CD4-positive, CD25-positive, alpha-beta regulatory T cell (primary cell): ENCODE measurements around the gene ANTXRL. TPM values are rescaled to one million over a fixed set of nuclear protein-coding genes. Genes with fewer than 3 reads are reported as not detected.

Experiments used
- ATAC-seq, 2 donors: fragments of 150-1000 bp; cut with Tn5 transposase; one replicate each; pipeline ENCODE4 v1.10.0; 2021; ENCODE audit warnings: low read depth in 2 of 2, moderate number of reproducible peaks in 2 of 2, moderate library complexity in 1 of 2
- DNase-seq, 3 donors: peaks; one replicate each; pipeline versions ENCODE4 v3.0.0 to v3.0.0-alpha.2; 2012 to 2022; ENCODE audit warnings: mixed read lengths in 1 of 3
- H3K27ac ChIP-seq: one replicate; pipeline ENCODE4 v1.7.0; 2013; ENCODE audit warnings: mild to moderate bottlenecking, low read length; ENCODE audit not compliant: insufficient read depth, poor library complexity, severe bottlenecking
- H3K27me3 ChIP-seq: one replicate; pipeline ENCODE4 v1.7.0; 2013; ENCODE audit warnings: low read length; ENCODE audit not compliant: control insufficient read depth, insufficient read depth
- H3K36me3 ChIP-seq: one replicate; pipeline ENCODE4 v1.7.0; 2013; ENCODE audit warnings: mild to moderate bottlenecking, low read length, moderate library complexity; ENCODE audit not compliant: control insufficient read depth, insufficient read depth
- H3K4me1 ChIP-seq: 2 replicates; pipeline ENCODE4 v1.7.0; 2013; ENCODE audit warnings: mild to moderate bottlenecking, low read length; ENCODE audit not compliant: insufficient read depth, control insufficient read depth, poor library complexity, severe bottlenecking
- H3K4me3 ChIP-seq: one replicate; pipeline ENCODE4 v1.7.0; 2013; ENCODE audit warnings: low read depth, mild to moderate bottlenecking, low read length, moderate library complexity
- H3K9me3 ChIP-seq, 2 experiments: 1 replicate in 1 of 2; 2 replicates in 1 of 2; pipeline ENCODE4 v1.7.0; 2013; ENCODE audit warnings: low read length in 2 of 2, mild to moderate bottlenecking in 1 of 2, moderate library complexity in 1 of 2; ENCODE audit not compliant: control insufficient read depth in 2 of 2
- H3K27ac Mint-ChIP-seq, 3 donors: one replicate each; pipeline ENCODE4 v1.8.0; 2020 to 2022; ENCODE audit warnings: mild to moderate bottlenecking in 3 of 3, mixed read lengths in 3 of 3, moderate library complexity in 2 of 3
- H3K27me3 Mint-ChIP-seq: one replicate; pipeline ENCODE4 v1.8.0; 2022; ENCODE audit warnings: mild to moderate bottlenecking, mixed read lengths
- H3K36me3 Mint-ChIP-seq: one replicate; pipeline ENCODE4 v1.8.0; 2020; ENCODE audit warnings: mixed read lengths
- H3K4me1 Mint-ChIP-seq, 4 donors: one replicate each; pipeline ENCODE4 v1.8.0; 2020 to 2022; ENCODE audit warnings: mixed read lengths in 4 of 4, mild to moderate bottlenecking in 1 of 4
- H3K4me3 Mint-ChIP-seq, 4 donors: one replicate each; pipeline ENCODE4 v1.8.0; 2020 to 2022; ENCODE audit warnings: mild to moderate bottlenecking in 4 of 4, mixed read lengths in 4 of 4, moderate library complexity in 3 of 4
- H3K9me3 Mint-ChIP-seq, 7 donors: one replicate each; pipeline ENCODE4 v1.8.0; 2020 to 2022; ENCODE audit warnings: mixed read lengths in 7 of 7, mild to moderate bottlenecking in 3 of 7, moderate library complexity in 2 of 7
- polyA plus RNA-seq, 4 donors: library from polyadenylated mRNA; unstranded; fragments of 300-500 nt; fragmentation: Illumina TruSeq; gene quantifications; one replicate each; pipeline ENCODE4 v1.2.3, GENCODE V29; 2021
- total RNA-seq: library from RNA; stranded (reverse); gene quantifications from one replicate; pipeline ENCODE4 v1.2.3, GENCODE V29; 2022

The ANTXRL gene
- total RNA-seq (not detected), polyA plus RNA-seq (under 1 TPM in 1 of 4 donors, not detected in 3; 0.72 TPM)

DNA sequence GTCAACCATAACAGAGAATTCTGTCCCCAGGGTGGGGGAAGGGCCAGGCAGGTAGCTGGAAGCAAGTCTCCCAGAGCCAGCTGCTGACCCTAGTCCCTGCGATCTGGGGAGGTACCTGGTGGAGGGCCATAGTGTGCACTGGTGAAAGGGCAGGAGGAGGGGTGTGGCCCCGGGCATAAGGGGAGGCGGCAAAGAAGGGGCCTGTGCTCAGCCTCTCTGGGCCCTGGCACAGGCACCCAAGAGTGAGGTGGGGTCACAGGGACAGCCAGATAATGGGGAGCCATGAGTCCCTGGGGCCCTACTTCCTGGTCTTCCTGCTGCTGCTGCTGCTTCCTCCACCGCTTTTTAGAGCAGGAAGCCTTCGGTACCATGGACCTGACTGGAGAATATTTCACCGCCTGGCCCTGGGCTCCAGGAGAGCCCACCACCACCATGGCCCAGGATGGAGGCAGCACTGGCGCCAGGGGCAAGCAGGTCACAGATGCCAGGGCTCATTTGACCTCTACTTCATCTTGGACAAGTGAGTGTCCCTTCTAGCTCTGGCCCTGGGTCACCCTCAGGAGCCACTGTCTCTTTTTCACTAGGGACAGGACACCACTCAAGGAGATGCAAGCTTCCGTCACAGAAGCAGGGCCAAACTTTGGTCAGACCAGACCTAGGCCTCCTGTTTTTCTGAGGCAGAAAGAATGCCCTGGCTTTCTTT is at the start of gene ANTXRL:
TSS of gene ANTXRL (plus strand) at position 7 of the 703 bp plus-strand sequence. CDS start at position 273, 266 bp downstream.
- no peak for ATAC-seq
- Mint-ChIP-seq H3K27me3 (peaks cover 7% of the 10 kb centered on the region), H3K9me3 (no peaks in the 10 kb centered on the region), H3K27ac (no peak within 1 kb of the TSS), H3K4me3 (peak within 1 kb of the TSS; percentile 17 to 80 (median 61)), H3K36me3 (no peaks in the 10 kb centered on the region), H3K4me1 (peaks cover 12 to 19% (median 14%) of the 10 kb centered on the region in 4 donors)
- H3K27ac ChIP-seq, result no peak within 1 kb of the TSS
- no peaks in the 10 kb centered on the region for H3K27me3 ChIP-seq
- H3K9me3 ChIP-seq, result no peaks in the 10 kb centered on the region
- H3K36me3 ChIP-seq, result no peaks in the 10 kb centered on the region
- H3K4me3 ChIP-seq, result no peak within 1 kb of the TSS
- DNase-seq, result no peak
- H3K4me1 ChIP-seq, result peaks cover 27% of the 10 kb centered on the region

DNA sequence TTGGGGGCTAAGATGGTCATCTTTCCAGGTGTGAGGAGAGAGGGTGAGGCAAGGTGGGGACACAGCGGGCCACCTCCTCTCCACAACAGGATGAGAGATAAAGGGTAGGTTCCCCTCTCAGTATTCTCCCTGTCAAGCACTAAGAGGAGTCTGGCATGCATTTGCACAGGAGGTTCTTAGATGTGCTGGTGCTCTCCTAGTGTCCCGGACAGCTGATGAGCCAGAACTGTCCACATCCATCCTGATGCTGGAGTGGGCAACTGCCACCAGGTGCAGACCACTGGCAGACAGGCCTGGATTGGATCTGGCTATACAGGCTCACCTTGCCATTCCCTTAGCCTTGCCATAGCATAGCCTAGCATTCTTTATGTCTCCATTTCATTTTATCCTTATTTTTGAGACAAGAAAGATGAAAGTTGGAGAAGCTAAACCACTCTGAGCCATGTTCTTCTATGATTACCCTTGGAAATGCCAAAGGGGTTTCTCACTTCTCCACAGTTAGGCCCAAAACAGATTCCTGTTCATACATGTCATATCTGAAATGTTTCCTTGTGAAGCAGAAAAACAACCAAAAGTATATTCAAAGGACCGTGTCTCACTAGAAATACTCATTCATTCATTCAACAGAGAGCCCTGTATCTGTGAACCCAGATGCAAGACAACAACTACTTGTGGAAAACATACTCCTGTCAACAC is 48.8 kb upstream of the ANTXRL start:
- no peak overlapping the region for H3K27ac ChIP-seq

DNA sequence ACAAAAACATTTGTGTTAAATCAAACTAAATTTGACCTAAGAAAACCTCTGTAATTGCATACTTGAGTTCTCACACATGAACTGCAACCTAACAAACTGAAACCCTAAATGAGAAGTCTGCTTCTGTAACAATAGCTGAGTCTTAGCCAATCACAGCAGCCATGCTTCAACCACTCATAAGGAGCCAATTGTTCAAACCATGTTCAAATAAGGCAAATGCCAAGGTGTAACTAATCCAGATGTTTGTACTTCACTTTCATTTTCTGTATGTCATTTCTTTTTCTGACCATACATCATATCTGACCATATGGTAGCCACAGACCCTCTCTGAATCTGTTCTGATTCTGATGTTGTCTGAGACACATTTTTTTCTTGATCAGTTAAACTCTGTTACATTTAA is 47.5 kb upstream of the ANTXRL start:
- peak overlapping the region in 2 of 3 donors; percentile 29 to 74 for H3K27ac Mint-ChIP-seq

More for the DNA sequence above, 48.8 kb upstream of the ANTXRL start:
- peaks cover 10 to 13% of the 10 kb centered on the region in 2 experiments for H3K9me3 ChIP-seq
- H3K27ac Mint-ChIP-seq, result peak overlapping the region; percentile 31 to 91 (median 67)
- peaks cover 74% of the 10 kb centered on the region for H3K36me3 ChIP-seq
- peaks cover 5% of the 10 kb centered on the region for H3K4me1 ChIP-seq
- no peaks in the 10 kb centered on the region for H3K27me3 Mint-ChIP-seq
- no peak overlapping the region for H3K4me3 Mint-ChIP-seq
- peaks cover 2 to 13% (median 7%) of the 10 kb centered on the region in 7 donors for H3K9me3 Mint-ChIP-seq
- no peak overlapping the region for H3K4me3 ChIP-seq
- ATAC-seq (no peak), DNase-seq (no peak)
- H3K36me3 Mint-ChIP-seq, result peaks cover 67% of the 10 kb centered on the region
- peaks cover 10 to 55% (median 41%) of the 10 kb centered on the region in 4 donors for H3K4me1 Mint-ChIP-seq
- H3K27me3 ChIP-seq, result no peaks in the 10 kb centered on the region

DNA sequence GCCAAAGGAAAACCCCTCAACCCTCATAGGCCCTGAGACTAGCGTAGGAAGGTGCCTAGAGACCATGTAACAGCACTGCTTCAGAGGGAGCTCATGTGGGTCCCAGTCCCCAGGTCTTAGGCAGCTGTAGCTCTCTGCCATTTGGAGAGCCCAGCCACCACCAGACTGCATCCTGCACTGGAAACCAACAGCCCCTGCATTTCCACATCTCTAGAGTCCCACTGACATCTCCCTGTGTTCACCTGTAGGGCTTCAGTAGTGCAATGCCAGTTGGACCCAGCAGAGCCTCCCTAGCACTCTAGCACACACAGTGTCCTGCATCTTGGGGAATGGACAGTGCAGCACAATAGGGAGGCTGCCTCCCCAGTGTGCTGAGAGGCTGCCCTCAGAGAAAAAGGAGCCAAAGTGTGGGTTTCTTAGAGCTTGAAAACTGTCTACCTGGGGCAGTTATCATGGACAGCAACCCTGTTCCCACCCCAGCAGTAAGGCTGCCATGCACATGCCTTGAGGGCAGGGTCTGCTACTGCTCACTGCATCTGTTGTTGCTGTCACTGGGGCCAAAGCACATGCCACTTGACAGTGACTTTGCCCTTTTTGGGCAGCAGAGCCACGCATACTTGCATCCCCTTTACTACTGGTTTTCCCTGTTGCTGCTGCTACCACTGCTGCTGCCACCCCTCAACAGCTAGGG is 46.7 kb upstream of the ANTXRL start:
- H3K4me3 Mint-ChIP-seq, result no peak overlapping the region
- Histone ChIP-seq H3K9me3 (peaks cover 14% of the 10 kb centered on the region in 2 experiments), H3K4me3 (no peak overlapping the region), H3K27ac (no peak overlapping the region), H3K4me1 (peaks cover 5% of the 10 kb centered on the region), H3K36me3 (peaks cover 70% of the 10 kb centered on the region), H3K27me3 (no peaks in the 10 kb centered on the region)
- peaks cover 27 to 72% (median 51%) of the 10 kb centered on the region in 4 donors for H3K4me1 Mint-ChIP-seq
- peaks cover 70% of the 10 kb centered on the region for H3K36me3 Mint-ChIP-seq
- H3K9me3 Mint-ChIP-seq, result peaks cover 2 to 22% (median 14%) of the 10 kb centered on the region in 7 donors
- H3K27ac Mint-ChIP-seq, result peak overlapping the region in 2 of 3 donors; percentile 21 to 74
- ATAC-seq (no peak), DNase-seq (no peak)
- H3K27me3 Mint-ChIP-seq, result no peaks in the 10 kb centered on the region

More for the DNA sequence above, 47.5 kb upstream of the ANTXRL start:
- Histone ChIP-seq H3K9me3 (peaks cover 14% of the 10 kb centered on the region in 2 experiments), H3K27ac (no peak overlapping the region), H3K4me1 (peaks cover 5% of the 10 kb centered on the region), H3K36me3 (peaks cover 72% of the 10 kb centered on the region), H3K27me3 (no peaks in the 10 kb centered on the region), H3K4me3 (no peak overlapping the region)
- Mint-ChIP-seq H3K27me3 (no peaks in the 10 kb centered on the region), H3K36me3 (peaks cover 69% of the 10 kb centered on the region), H3K4me3 (no peak overlapping the region), H3K4me1 (peaks cover 23 to 64% (median 49%) of the 10 kb centered on the region in 4 donors), H3K9me3 (peaks cover 2 to 21% (median 14%) of the 10 kb centered on the region in 7 donors)
- no peak for DNase-seq
- no peak for ATAC-seq

DNA sequence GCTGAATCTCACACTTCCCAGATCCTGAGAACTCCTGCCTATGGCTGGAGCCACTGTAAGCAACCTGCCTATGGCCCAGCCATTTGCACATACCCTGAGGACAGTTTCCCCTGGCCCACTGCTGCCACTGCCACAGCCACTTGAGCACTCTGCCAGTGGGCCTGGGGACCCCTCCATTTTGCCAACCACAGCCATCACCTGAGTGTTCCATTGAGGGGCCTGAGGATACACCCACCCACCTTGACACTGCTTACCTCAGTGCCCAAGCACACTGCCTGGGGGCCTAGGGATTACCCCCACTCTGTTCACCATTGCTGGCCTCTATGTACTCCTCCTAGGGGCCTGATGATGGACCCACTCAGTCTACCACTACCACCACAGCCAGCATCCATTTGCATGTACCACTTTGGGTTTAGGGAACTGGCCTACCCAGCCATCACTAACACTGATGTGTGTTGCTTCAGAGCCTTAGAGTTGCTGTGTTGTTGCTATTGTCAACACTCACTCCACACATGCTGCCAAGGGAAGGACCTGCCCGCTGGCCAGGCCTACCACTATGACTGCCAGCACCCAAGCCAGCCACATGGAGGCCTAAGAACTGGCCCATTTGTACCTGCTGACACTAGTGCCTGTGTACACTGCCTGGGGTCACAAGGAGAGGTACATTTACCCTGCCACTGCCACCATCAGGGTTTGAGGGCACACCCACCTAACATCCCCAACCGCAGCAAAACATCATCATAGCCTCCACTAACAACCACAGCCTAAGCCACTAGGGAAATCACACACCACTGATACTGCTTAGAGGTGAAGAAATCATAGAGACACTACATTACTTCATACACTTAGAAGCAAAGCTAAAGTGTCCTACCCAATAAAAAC is 45.9 kb upstream of the ANTXRL start:
- no peaks in the 10 kb centered on the region for H3K27me3 Mint-ChIP-seq
- peaks cover 14% of the 10 kb centered on the region in 2 experiments for H3K9me3 ChIP-seq
- DNase-seq (no peak), ATAC-seq (no peak)
- H3K9me3 Mint-ChIP-seq, result peaks cover 2 to 22% (median 12%) of the 10 kb centered on the region in 7 donors
- H3K36me3 ChIP-seq, result peaks cover 68% of the 10 kb centered on the region
- H3K4me3 Mint-ChIP-seq, result peak overlapping the region in 1 of 4 donors; percentile 14
- H3K27ac ChIP-seq, result no peak overlapping the region
- H3K27me3 ChIP-seq, result no peaks in the 10 kb centered on the region
- H3K27ac Mint-ChIP-seq, result peak overlapping the region in 2 of 3 donors; percentile 18 to 73
- peaks cover 5% of the 10 kb centered on the region for H3K4me1 ChIP-seq
- peaks cover 27 to 77% (median 53%) of the 10 kb centered on the region in 4 donors for H3K4me1 Mint-ChIP-seq
- peaks cover 73% of the 10 kb centered on the region for H3K36me3 Mint-ChIP-seq
- no peak overlapping the region for H3K4me3 ChIP-seq

DNA sequence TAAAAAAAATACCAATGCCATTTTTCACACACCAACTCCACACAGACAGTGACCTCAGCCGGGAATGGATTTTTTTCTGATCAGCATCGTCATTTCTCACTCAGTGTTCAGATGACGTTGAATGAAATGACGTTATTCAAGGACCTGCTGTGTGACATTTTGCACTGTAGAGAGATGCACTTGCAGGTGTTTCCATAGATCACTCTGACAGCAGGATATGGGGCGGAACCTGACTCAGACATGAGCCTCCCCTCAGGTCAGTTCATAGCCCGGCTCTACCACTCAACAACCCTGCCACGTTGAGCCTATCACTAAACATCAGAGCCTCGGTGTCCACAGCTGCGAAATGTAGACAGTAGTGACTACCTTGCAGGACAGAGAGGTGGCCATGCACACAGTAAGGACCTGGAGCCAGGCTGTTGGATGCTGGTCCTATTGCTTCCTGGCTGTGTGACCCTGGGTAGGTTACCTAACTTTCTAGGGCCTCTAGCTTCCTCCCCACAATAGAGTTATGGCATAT is 41.4 kb upstream of the ANTXRL start:
- H3K4me1 ChIP-seq, result peaks cover 5% of the 10 kb centered on the region
- Mint-ChIP-seq H3K27ac (peak overlapping the region in 1 of 3 donors; percentile 39), H3K4me3 (no peak overlapping the region), H3K4me1 (peaks cover 27 to 53% (median 32%) of the 10 kb centered on the region in 4 donors), H3K9me3 (peaks cover 0 to 22% (median 12%) of the 10 kb centered on the region in 7 donors), H3K36me3 (peaks cover 56% of the 10 kb centered on the region), H3K27me3 (no peaks in the 10 kb centered on the region)
- no peak overlapping the region for H3K27ac ChIP-seq
- DNase-seq (no peak), ATAC-seq (no peak)
- H3K36me3 ChIP-seq, result peaks cover 74% of the 10 kb centered on the region
- H3K4me3 ChIP-seq, result no peak overlapping the region
- H3K27me3 ChIP-seq, result no peaks in the 10 kb centered on the region
- H3K9me3 ChIP-seq, result peaks cover 14% of the 10 kb centered on the region in 2 experiments
